ENCODE measurements around the gene U2AF2.

U2AF2 gene

GRCh38 chr19:55618426-55618825 lies 36.4 kb upstream of the U2AF2 start:
- no peak for TF ChIP-seq CTCF (IDR thresholded peaks at IDR 0.05)

- TF ChIP-seq CTCF (IDR thresholded peaks at IDR 0.05), result no peak
Observed at GRCh38 chr19:55619286-55619685, 35.5 kb upstream of the U2AF2 start.

GRCh38 chr19:55620410-55621204 lies 34.2 kb upstream of the U2AF2 start:
- no peak for TF ChIP-seq CTCF (IDR thresholded peaks at IDR 0.05)

GRCh38 chr19:55621205-55621672 lies 33.6 kb upstream of the U2AF2 start:
- TF ChIP-seq CTCF (IDR thresholded peaks at IDR 0.05), result no peak

- TF ChIP-seq CTCF (IDR thresholded peaks at IDR 0.05), result no peak
Observed at GRCh38 chr19:55621673-55622231, 33.1 kb upstream of the U2AF2 start.

- no peak for TF ChIP-seq CTCF (IDR thresholded peaks at IDR 0.05)
Observed at GRCh38 chr19:55622242-55622969, 32.4 kb upstream of the U2AF2 start.

- no peak for TF ChIP-seq CTCF (IDR thresholded peaks at IDR 0.05)
Observed at GRCh38 chr19:55623130-55623529, 31.7 kb upstream of the U2AF2 start.
